CD4-positive, alpha-beta T cell treated with Interleukin-17A for 1 hour (primary cell): ENCODE results near the gene ARHGEF37.
"Not testable (repeated sequence)": the region's sequence is repeated elsewhere in the genome, so short reads cannot be mapped to it uniquely, and the experiment has no call there.

Experiments used
- DNase-seq: peaks from one replicate; pipeline ENCODE4 v3.0.0-alpha.2; 2020

Gene ARHGEF37

GRCh38 chr5:149581192-149581861, at the start of gene ARHGEF37:
TSS of gene ARHGEF37 (plus strand) at chr5:149581498. CDS start at chr5:149597770, 16,272 bp downstream.
- DNase-seq: peak; percentile 32

GRCh38 chr5:149532413-149532812, 48.9 kb upstream of the ARHGEF37 start:
- DNase-seq: no peak

- not testable (repeated sequence) for DNase-seq
Observed at GRCh38 chr5:149535787-149536186, 45.5 kb upstream of the ARHGEF37 start.

- no peak for DNase-seq
Observed at GRCh38 chr5:149537374-149537975, 43.8 kb upstream of the ARHGEF37 start.

GRCh38 chr5:149540089-149540488, 41.2 kb upstream of the ARHGEF37 start:
- DNase-seq: no peak

GRCh38 chr5:149541893-149542292, 39.4 kb upstream of the ARHGEF37 start:
- no peak for DNase-seq

GRCh38 chr5:149543361-149544027, 37.8 kb upstream of the ARHGEF37 start:
- no peak for DNase-seq

GRCh38 chr5:149544028-149544420, 37.3 kb upstream of the ARHGEF37 start:
- DNase-seq: no peak

GRCh38 chr5:149545327-149545726, 36.0 kb upstream of the ARHGEF37 start:
- DNase-seq: no peak

GRCh38 chr5:149546974-149547373, 34.3 kb upstream of the ARHGEF37 start:
- no peak for DNase-seq

- DNase-seq: peak; percentile 53
Observed at GRCh38 chr5:149549461-149550267, 31.6 kb upstream of the ARHGEF37 start.

- DNase-seq: peak; percentile 34
Observed at GRCh38 chr5:149550268-149550583, 31.1 kb upstream of the ARHGEF37 start.

GRCh38 chr5:149550594-149551226, 30.6 kb upstream of the ARHGEF37 start:
- no peak for DNase-seq

- DNase-seq: peak; percentile 98
Observed at GRCh38 chr5:149551227-149552037, 29.9 kb upstream of the ARHGEF37 start, which contains the start of gene CSNK1A1. TSS of gene CSNK1A1 (minus strand) at chr5:149551439. CDS start at chr5:149550964, 475 bp downstream.

GRCh38 chr5:149552038-149552494, 29.2 kb upstream of the ARHGEF37 start:
- no peak for DNase-seq

GRCh38 chr5:149552553-149553160, 28.6 kb upstream of the ARHGEF37 start:
- no peak for DNase-seq

GRCh38 chr5:149559706-149560105, 21.6 kb upstream of the ARHGEF37 start:
- no peak for DNase-seq

GRCh38 chr5:149561848-149562247, 19.4 kb upstream of the ARHGEF37 start:
- DNase-seq: no peak

GRCh38 chr5:149563466-149563865, 17.8 kb upstream of the ARHGEF37 start:
- DNase-seq: no peak

- DNase-seq: peak; percentile 77
Observed at GRCh38 chr5:149564542-149565140, 16.7 kb upstream of the ARHGEF37 start.

GRCh38 chr5:149567226-149567625, 14.1 kb upstream of the ARHGEF37 start:
- no peak for DNase-seq
